MCF 10A (cell line): ENCODE data around the gene DCLK1. TPM values are rescaled to one million over a fixed set of nuclear protein-coding genes. Genes with fewer than 3 reads are reported as not detected.

ENCODE experiments used
- BruUV-seq: library from RNA; stranded (reverse); fragments of 400-500 nt; replicated peaks from 2 replicates; lab custom pipeline; 2021; lab: Mats Ljungman, UMichigan
- CTCF ChIA-PET: fragments of 300-600 bp; sonication (Branson Sonifier 250); formaldehyde crosslinking; extraction: SDS; loops from one replicate; lab custom pipeline; 2021; ENCODE audit warnings: antibody characterized with exemption, inconsistent platforms; lab: Yijun Ruan, JAX
- POLR2A ChIA-PET: fragments of 300-600, 350-650 bp; sonication (Branson Sonifier 250); formaldehyde crosslinking; extraction: SDS; loops from one replicate; lab custom pipeline; 2020; ENCODE audit warnings: antibody characterized with exemption, inconsistent platforms; lab: Yijun Ruan, JAX
- DNase-seq: peaks from one replicate; pipeline ENCODE4 v3.0.0-alpha.2; 2018; ENCODE audit not compliant: unreplicated experiment
- H3K27ac Mint-ChIP-seq: one replicate; pipeline ENCODE4 v1.8.0; 2022; ENCODE audit warnings: mild to moderate bottlenecking, low read depth, mixed read lengths; ENCODE audit not compliant: unreplicated experiment
- H3K27me3 Mint-ChIP-seq: one replicate; pipeline ENCODE4 v1.8.0; 2022; ENCODE audit warnings: mixed read lengths; ENCODE audit not compliant: insufficient read depth, unreplicated experiment
- H3K36me3 Mint-ChIP-seq: one replicate; pipeline ENCODE4 v1.8.0; 2022; ENCODE audit warnings: mild to moderate bottlenecking, moderate library complexity, mixed read lengths; ENCODE audit not compliant: insufficient read depth, unreplicated experiment
- H3K4me1 Mint-ChIP-seq: one replicate; pipeline ENCODE4 v1.8.0; 2022; ENCODE audit warnings: mixed read lengths; ENCODE audit not compliant: insufficient read depth, unreplicated experiment
- H3K4me3 Mint-ChIP-seq: one replicate; pipeline ENCODE4 v1.8.0; 2022; ENCODE audit warnings: mild to moderate bottlenecking, moderate library complexity, mixed read lengths; ENCODE audit not compliant: unreplicated experiment
- H3K9me3 Mint-ChIP-seq: one replicate; pipeline ENCODE4 v1.8.0; 2022; ENCODE audit warnings: mixed read lengths; ENCODE audit not compliant: unreplicated experiment
- CTCF ChIP-seq: fragments of 200-600 bp; IDR thresholded peaks from one replicate; pipeline ENCODE4 v1.8.0; 2022; ENCODE audit warnings: antibody characterized with exemption, mild to moderate bottlenecking; ENCODE audit not compliant: unreplicated experiment
- intact Hi-C: fragments of 100-400 bp; cut with micrococcal nuclease; formaldehyde crosslinking; loops from 2 replicates; pipeline ENCODE4 v1.14.1; 2022
- total RNA-seq: library from RNA; stranded (reverse); gene quantifications from 2 replicates; pipeline ENCODE4 v1.2.3, GENCODE V29; 2022

Gene DCLK1
- total RNA-seq, 1 experiment from 2014 or later: 0.44 TPM

DNA sequence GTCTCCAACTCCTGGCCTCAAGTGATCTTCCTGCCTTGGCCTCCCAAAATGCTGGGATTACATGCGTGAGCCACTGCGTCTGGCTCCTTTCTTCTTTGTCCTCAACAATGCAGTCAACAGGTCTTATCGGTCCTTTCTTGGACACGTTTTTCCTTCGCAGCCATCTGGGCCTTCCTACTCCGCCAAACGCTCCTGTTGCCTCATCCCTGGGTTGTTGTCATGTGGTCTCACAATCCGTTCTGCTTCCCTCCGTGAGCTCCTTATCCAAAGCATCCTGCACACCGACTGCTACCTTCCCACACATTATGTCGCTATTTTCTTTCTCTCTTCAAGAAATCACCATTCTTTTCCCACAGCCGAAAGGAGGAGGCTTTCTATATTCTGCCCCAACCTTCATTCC is 306.8 kb downstream of the DCLK1 start:
- no peaks in the 10 kb centered on the region for H3K4me1 Mint-ChIP-seq
- no peak for DNase-seq
- TF ChIP-seq CTCF: no peak
- no peaks in the 10 kb centered on the region for H3K27me3 Mint-ChIP-seq
- no peak overlapping the region for H3K27ac Mint-ChIP-seq
- ChIA-PET CTCF (interaction anchor here (0.9 kb wide), 1 partner anchor 998 kb away, joined by 5 read pairs; no protein-coding TSS in a partner anchor), POLR2A (no interaction called here)
- no peaks in the 10 kb centered on the region for H3K9me3 Mint-ChIP-seq
- H3K36me3 Mint-ChIP-seq: no peaks in the 10 kb centered on the region
- intact Hi-C loops: no loop called here
- no peak overlapping the region for H3K4me3 Mint-ChIP-seq
- no TSS peak for BruUV-seq

DNA sequence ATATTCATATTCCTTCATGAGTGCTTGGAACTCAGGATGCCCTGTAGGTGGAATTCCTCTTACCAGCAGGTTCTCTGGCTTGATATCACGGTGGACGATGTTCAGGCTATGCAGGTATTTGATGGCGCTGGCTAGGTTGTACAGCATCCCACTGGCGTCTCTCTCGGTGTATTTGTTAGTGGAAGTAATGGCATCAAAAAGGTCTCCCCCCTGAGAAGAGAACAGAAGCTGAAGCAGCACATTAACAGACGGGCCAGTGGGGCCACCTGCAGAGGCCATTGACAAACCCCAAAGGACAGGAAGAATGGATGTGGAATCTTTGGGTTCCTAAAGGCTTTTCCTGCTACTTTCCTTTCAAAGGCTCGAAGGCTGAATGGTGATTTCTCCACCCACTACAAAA is 308.5 kb downstream of the DCLK1 start:
- DNase-seq: no peak
- no peak for TF ChIP-seq CTCF
- no peak overlapping the region for H3K4me3 Mint-ChIP-seq
- H3K9me3 Mint-ChIP-seq: no peaks in the 10 kb centered on the region
- intact Hi-C loops: no loop called here
- POLR2A ChIA-PET: no interaction called here
- H3K4me1 Mint-ChIP-seq: no peaks in the 10 kb centered on the region
- no peaks in the 10 kb centered on the region for H3K36me3 Mint-ChIP-seq
- CTCF ChIA-PET: interaction anchor here (0.7 kb wide), 1 partner anchor 110 kb away, joined by 4 read pairs; no protein-coding TSS in a partner anchor
- no peak overlapping the region for H3K27ac Mint-ChIP-seq
- no TSS peak for BruUV-seq
- H3K27me3 Mint-ChIP-seq: no peaks in the 10 kb centered on the region

DNA sequence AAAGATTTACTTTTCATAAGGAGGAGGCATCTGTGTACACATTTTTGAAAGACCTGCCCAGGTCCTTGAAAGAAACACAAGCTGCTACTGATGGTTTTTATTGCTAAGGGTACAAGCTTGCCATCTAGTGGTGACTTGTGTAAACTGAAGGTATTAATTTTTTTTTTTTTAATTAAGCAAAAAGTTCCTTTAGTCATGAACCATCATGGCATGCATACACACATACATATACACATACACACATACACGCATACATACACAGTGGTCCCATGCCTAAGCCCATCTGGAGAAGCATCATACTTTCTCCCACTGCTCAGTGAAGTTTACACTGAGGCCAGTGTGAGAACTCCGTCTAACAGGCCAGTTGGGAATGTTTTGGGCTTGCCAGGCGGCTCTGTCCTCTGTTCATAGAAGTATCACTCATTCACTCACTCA is 312.5 kb downstream of the DCLK1 start:
- DNase-seq: peak; percentile 45
- no TSS peak for BruUV-seq
- ChIA-PET CTCF (interaction anchor here (0.5 to 2.1 kb wide), 38 partner anchors 9 to 1474 kb away, joined by 3 to 41 read pairs (median 4); no protein-coding TSS in a partner anchor), POLR2A (interaction anchor here (0.6 to 1.2 kb wide), 4 partner anchors 23 to 592 kb away, joined by 3 to 6 read pairs (median 3); no protein-coding TSS in a partner anchor)
- TF ChIP-seq CTCF: peak; percentile 53
- H3K4me3 Mint-ChIP-seq: no peak overlapping the region
- intact Hi-C loops: loop anchor here (1.0 kb wide), 1 partner anchor 135 kb away; no protein-coding TSS in a partner anchor
- no peaks in the 10 kb centered on the region for H3K36me3 Mint-ChIP-seq
- H3K9me3 Mint-ChIP-seq: peaks cover 5% of the 10 kb centered on the region
- H3K4me1 Mint-ChIP-seq: no peaks in the 10 kb centered on the region
- H3K27ac Mint-ChIP-seq: no peak overlapping the region
- H3K27me3 Mint-ChIP-seq: no peaks in the 10 kb centered on the region

GRCh38 chr13:35817642-35818607 is 313.3 kb downstream of the DCLK1 start:
- intact Hi-C loops: loop anchor here (1.0 kb wide), 1 partner anchor 135 kb away; no protein-coding TSS in a partner anchor
- Mint-ChIP-seq H3K27ac (no peak overlapping the region), H3K4me3 (no peak overlapping the region), H3K36me3 (no peaks in the 10 kb centered on the region), H3K27me3 (no peaks in the 10 kb centered on the region), H3K4me1 (no peaks in the 10 kb centered on the region), H3K9me3 (peaks cover 5% of the 10 kb centered on the region)
- no peak for DNase-seq
- ChIA-PET CTCF (interaction anchor here (0.5 to 2.1 kb wide), 42 partner anchors 8 to 1473 kb away, joined by 3 to 41 read pairs (median 4); no protein-coding TSS in a partner anchor), POLR2A (interaction anchor here (0.6 to 1.2 kb wide), 4 partner anchors 23 to 591 kb away, joined by 3 to 6 read pairs (median 3); no protein-coding TSS in a partner anchor)
- no peak for TF ChIP-seq CTCF
- no TSS peak for BruUV-seq
